Fibroblast of villous mesenchyme (primary cell): ENCODE measurements around the gene TMEM204. TPM values are rescaled to one million over a fixed set of nuclear protein-coding genes. Genes with fewer than 3 reads are reported as not detected.

Experiments
- DNase-seq: peaks from one replicate; pipeline ENCODE4 v3.0.0-alpha.2; 2010; ENCODE audit warnings: low read depth
- H3K4me3 ChIP-seq: 2 replicates; pipeline ENCODE4 v1.5.1; 2011; ENCODE audit warnings: low read depth, mild to moderate bottlenecking, low read length
- CTCF ChIP-seq: IDR thresholded peaks from 2 replicates; pipeline ENCODE4 v1.5.1; 2012; ENCODE audit warnings: low read depth, mild to moderate bottlenecking, low read length; ENCODE audit not compliant: insufficient read depth
- total RNA-seq: library from RNA; depleted of rRNA; stranded (reverse); fragments of >200 nt; gene quantifications from 2 replicates; pipeline ENCODE4 v1.2.3, GENCODE V29; 2012

Gene TMEM204
- total RNA-seq, 1 donor, result 22.5 TPM

GRCh38 chr16:1510941-1511351 is 22.5 kb upstream of the TMEM204 start:
- no peak overlapping the region for H3K4me3 ChIP-seq
- no peak for TF ChIP-seq CTCF
- DNase-seq, result no peak

- TF ChIP-seq CTCF, result no peak
- DNase-seq, result no peak
- H3K4me3 ChIP-seq, result no peak overlapping the region
These were observed 21.6 kb upstream of the TMEM204 start for GRCh38 chr16:1511662-1512569.

- H3K4me3 ChIP-seq, result no peak overlapping the region
- TF ChIP-seq CTCF, result no peak
- DNase-seq, result no peak
These were observed 20.7 kb upstream of the TMEM204 start for GRCh38 chr16:1512774-1513173.

- no peak for DNase-seq
- no peak for TF ChIP-seq CTCF
- H3K4me3 ChIP-seq, result no peak overlapping the region
These were observed 19.0 kb upstream of the TMEM204 start for GRCh38 chr16:1514507-1514906.

GRCh38 chr16:1518626-1519135 is 14.8 kb upstream of the TMEM204 start:
- no peak for DNase-seq
- no peak for TF ChIP-seq CTCF
- H3K4me3 ChIP-seq, result no peak overlapping the region

- no peak overlapping the region for H3K4me3 ChIP-seq
- no peak for DNase-seq
- TF ChIP-seq CTCF, result no peak
These were observed 13.6 kb upstream of the TMEM204 start for GRCh38 chr16:1519831-1520230.
